HCT116 (cell line): ENCODE measurements around the gene GYG1. TPM values are rescaled to one million over a fixed set of nuclear protein-coding genes. Genes with fewer than 3 reads are reported as not detected.

Experiments used
- ATAC-seq: fragments of 200-7000 bp; cut with Tn5 transposase; 2 replicates; pipeline ENCODE4 v1.9.1; 2020; ENCODE audit warnings: mild to moderate bottlenecking, moderate library complexity
- BruUV-seq: library from RNA; stranded (reverse); fragments of 400-500 nt; replicated peaks from 2 replicates; lab custom pipeline; 2021; lab: Mats Ljungman, UMichigan
- CTCF ChIA-PET: fragments of 300-600 bp; sonication (Branson Sonifier 250); formaldehyde crosslinking; loops from one replicate; lab custom pipeline; 2021; ENCODE audit warnings: antibody characterized with exemption; lab: Charles Lee
- POLR2A ChIA-PET: fragments of 300-600, 350-600 bp; sonication (Branson Sonifier 250); formaldehyde crosslinking; loops from one replicate; lab custom pipeline; 2021; ENCODE audit warnings: antibody characterized with exemption; lab: Charles Lee
- RAD21 ChIA-PET, 2 experiments: fragments of 300-600 bp; sonication (Branson Sonifier 250); formaldehyde crosslinking; loops; one replicate each; lab custom pipeline; 2023; ENCODE audit warnings: low total read pairs in 2 of 2; ENCODE audit not compliant: uncharacterized antibody in 2 of 2, unreplicated experiment in 2 of 2, low non-redundant PET in 1 of 2; lab: Charles Lee
- DNase-seq: peaks from one replicate; pipeline ENCODE4 v3.0.0-alpha.2; 2010; ENCODE audit warnings: low read depth, low spot score
- H2AFZ ChIP-seq: fragments of 200-600 bp; shearing (Covaris generic), sonication (generic); 2 replicates; pipeline ENCODE4 v1.6.1; 2017; ENCODE audit warnings: low read depth, mixed run types, mixed read lengths, antibody characterized with exemption, low read length; ENCODE audit not compliant: poor library complexity, severe bottlenecking
- H3K27ac ChIP-seq: 2 replicates; pipeline ENCODE4 v1.5.1; 2012; ENCODE audit warnings: low read depth, low read length
- H3K27me3 ChIP-seq: fragments of 200-600 bp; sonication (generic); 2 replicates; pipeline ENCODE4 v1.6.1; 2016; ENCODE audit warnings: mixed run types, low read length, mixed read lengths; ENCODE audit not compliant: insufficient read depth
- H3K36me3 ChIP-seq, 2 experiments: fragments of 200-500 bp in 1 of 2; fragments of 200-600 bp in 1 of 2; sonication (Bioruptor generic) in 1 of 2; sonication (generic) in 1 of 2; 2 replicates each; pipeline versions ENCODE4 v1.5.1 to v1.6.1; 2014 to 2016; ENCODE audit warnings: low read length in 2 of 2, inconsistent platforms in 1 of 2, mixed read lengths in 1 of 2, mixed run types in 1 of 2; ENCODE audit not compliant: insufficient read depth in 2 of 2, control insufficient read depth in 1 of 2
- H3K4me1 ChIP-seq, 2 experiments: fragments of 200-600 bp in 1 of 2; sonication (generic) in 1 of 2; 2 replicates each; pipeline versions ENCODE4 v1.5.1 to v1.6.1; 2012 to 2017; ENCODE audit warnings: low read length in 2 of 2, inconsistent platforms in 1 of 2, mild to moderate bottlenecking in 1 of 2, mixed read lengths in 1 of 2, mixed run types in 1 of 2, moderate library complexity in 1 of 2; ENCODE audit not compliant: insufficient read depth in 2 of 2, control insufficient read depth in 1 of 2
- H3K4me2 ChIP-seq: fragments of 200-600 bp; sonication (generic); 2 replicates; pipeline ENCODE4 v1.6.1; 2017; ENCODE audit warnings: mixed run types, low read length, mixed read lengths
- H3K4me3 ChIP-seq, 2 experiments: fragments of 200-600 bp in 1 of 2; sonication (generic) in 1 of 2; replicated peaks in 1 of 2; 2 replicates each; pipeline ENCODE4 v1.5.1; 2011 to 2016; ENCODE audit warnings: low read length in 2 of 2, control low read depth in 1 of 2, low read depth in 1 of 2, mild to moderate bottlenecking in 1 of 2, mixed read lengths in 1 of 2, mixed run types in 1 of 2
- H3K79me2 ChIP-seq: fragments of 200-600 bp; sonication (generic); 2 replicates; pipeline ENCODE4 v1.6.1; 2017; ENCODE audit warnings: mild to moderate bottlenecking, mixed run types, low read length, moderate library complexity, mixed read lengths; ENCODE audit not compliant: insufficient read depth
- H3K9ac ChIP-seq: fragments of 200-600 bp; sonication (generic); 2 replicates; pipeline ENCODE4 v1.6.1; 2016; ENCODE audit warnings: low read length, mixed read lengths
- H3K9me2 ChIP-seq: fragments of 200-600 bp; sonication (generic), shearing (Covaris generic); 2 replicates; pipeline ENCODE4 v1.6.1; 2017; ENCODE audit warnings: mixed run types, mild to moderate bottlenecking, moderate library complexity; ENCODE audit not compliant: insufficient read depth
- H3K9me3 ChIP-seq, 2 experiments: fragments of 200-500 bp in 1 of 2; fragments of 200-600 bp in 1 of 2; sonication (Bioruptor generic) in 1 of 2; sonication (generic) in 1 of 2; 2 replicates each; pipeline ENCODE4 v1.6.1; 2014 to 2017; ENCODE audit warnings: low read length in 2 of 2, mixed read lengths in 2 of 2, inconsistent platforms in 1 of 2, low read depth in 1 of 2, mild to moderate bottlenecking in 1 of 2, mixed run types in 1 of 2, moderate library complexity in 1 of 2; ENCODE audit not compliant: control insufficient read depth in 1 of 2, insufficient read depth in 1 of 2
- H4K20me1 ChIP-seq: fragments of 200-600 bp; sonication (generic), shearing (Covaris generic); 2 replicates; pipeline ENCODE4 v1.6.1; 2017; ENCODE audit warnings: mixed run types, mild to moderate bottlenecking, moderate library complexity; ENCODE audit not compliant: insufficient read depth
- CEBPB ChIP-seq: IDR thresholded peaks from 2 replicates; pipeline ENCODE4 v1.6.1; 2012; ENCODE audit warnings: low read depth
- EGR1 ChIP-seq: IDR thresholded peaks from 2 replicates; pipeline ENCODE4 v1.6.1; 2012; ENCODE audit warnings: low read depth
- ELF1 ChIP-seq: IDR thresholded peaks from 2 replicates; pipeline ENCODE4 v1.6.1; 2012; ENCODE audit warnings: low read depth, borderline replicate concordance
- EZH2 ChIP-seq: fragments of 200-600 bp; sonication (generic); IDR thresholded peaks from 2 replicates; pipeline ENCODE4 v1.6.1; 2017; ENCODE audit warnings: antibody characterized with exemption, mixed run types
- EZH2phosphoT487 ChIP-seq: fragments of 200-600 bp; IDR thresholded peaks from 2 replicates; pipeline ENCODE4 v1.6.1; 2018; ENCODE audit warnings: antibody characterized with exemption, borderline replicate concordance
- FOSL1 ChIP-seq: IDR thresholded peaks from 2 replicates; pipeline ENCODE4 v1.6.1; 2012; ENCODE audit warnings: low read depth
- JUND ChIP-seq: IDR thresholded peaks from 2 replicates; pipeline ENCODE4 v1.6.1; 2012
- MAX ChIP-seq: IDR thresholded peaks from 2 replicates; pipeline ENCODE4 v1.6.1; 2012
- POLR2A ChIP-seq: IDR thresholded peaks from 2 replicates; pipeline ENCODE4 v1.7.0; 2011; ENCODE audit warnings: borderline replicate concordance; ENCODE audit not compliant: insufficient read depth, insufficient read length; ENCODE audit errors: extremely low read depth
- POLR2AphosphoS5 ChIP-seq: IDR thresholded peaks from 2 replicates; pipeline ENCODE4 v1.6.1; 2011; ENCODE audit warnings: mild to moderate bottlenecking, low read depth, low read length, moderate library complexity
- RAD21 ChIP-seq: IDR thresholded peaks from 2 replicates; pipeline ENCODE4 v1.6.1; 2012; ENCODE audit warnings: low read depth, mild to moderate bottlenecking
- REST ChIP-seq: IDR thresholded peaks from 2 replicates; pipeline ENCODE4 v1.6.1; 2012; ENCODE audit warnings: low read depth
- SIN3A ChIP-seq: IDR thresholded peaks from 2 replicates; pipeline ENCODE4 v1.6.1; 2012; ENCODE audit warnings: low read depth
- SP1 ChIP-seq: IDR thresholded peaks from 2 replicates; pipeline ENCODE4 v1.6.1; 2012; ENCODE audit warnings: low read depth
- TCF7L2 ChIP-seq: IDR thresholded peaks from 2 replicates; pipeline ENCODE4 v1.7.0; 2011; ENCODE audit warnings: borderline replicate concordance, inconsistent platforms; ENCODE audit not compliant: insufficient read depth, insufficient read length; ENCODE audit errors: extremely low read depth
- YY1 ChIP-seq: IDR thresholded peaks from 2 replicates; pipeline ENCODE4 v1.6.1; 2011; ENCODE audit warnings: low read length, low read depth, moderate library complexity, mild to moderate bottlenecking; ENCODE audit not compliant: insufficient replicate concordance; ENCODE audit errors: extremely low read depth
- ZBTB33 ChIP-seq: IDR thresholded peaks from 2 replicates; pipeline ENCODE4 v1.6.1; 2011; ENCODE audit warnings: mild to moderate bottlenecking, low read length, moderate library complexity; ENCODE audit not compliant: insufficient replicate concordance; ENCODE audit errors: extremely low read depth
- ZFX ChIP-seq: fragments of 450-650 bp; IDR thresholded peaks from 2 replicates; pipeline ENCODE4 v1.6.1; 2017
- intact Hi-C: fragments of 100-400 bp; cut with micrococcal nuclease; formaldehyde crosslinking; loops from 2 replicates; pipeline ENCODE4 v1.10.0; 2022
- total RNA-seq: library from RNA; stranded (reverse); gene quantifications from one replicate; pipeline ENCODE4 v1.2.1, GENCODE V29; 2021; ENCODE audit not compliant: unreplicated experiment
- TF ChIP-seq, protein P1 (sequence below), 3 experiments: fragments of 200-600 bp in 1 of 3; sonication (generic) in 1 of 3; IDR thresholded peaks in 2 of 3; conservative IDR thresholded peaks in 1 of 3; 2 replicates each; pipeline ENCODE4 v1.5.1; 2012 to 2017; ENCODE audit warnings: low read depth in 2 of 3, low read length in 2 of 3, antibody characterized with exemption in 1 of 3, borderline replicate concordance in 1 of 3, control low read depth in 1 of 3, mild to moderate bottlenecking in 1 of 3, mixed read lengths in 1 of 3, mixed run types in 1 of 3, moderate library complexity in 1 of 3; ENCODE audit not compliant: insufficient read depth in 1 of 3
- TF ChIP-seq, protein P2 (sequence below): IDR thresholded peaks from 2 replicates; pipeline ENCODE4 v1.6.1; 2012

The GYG1 gene
- total RNA-seq, 1 experiment from 2014 or later, result 28.9 TPM

- DNase-seq (no peak), ATAC-seq (no peak)
- RAD21 ChIA-PET, result no interaction called here
- H3K4me3 ChIP-seq, result no peak overlapping the region
- no peaks in the 10 kb centered on the region for H3K79me2 ChIP-seq
- H3K9ac ChIP-seq, result no peak overlapping the region
- no peaks in the 10 kb centered on the region for H3K36me3 ChIP-seq
- no peaks in the 10 kb centered on the region for H3K9me2 ChIP-seq
- H3K9me3 ChIP-seq, result no peaks in the 10 kb centered on the region
- POLR2A ChIA-PET, result no interaction called here
- TF ChIP-seq, protein P1, sequence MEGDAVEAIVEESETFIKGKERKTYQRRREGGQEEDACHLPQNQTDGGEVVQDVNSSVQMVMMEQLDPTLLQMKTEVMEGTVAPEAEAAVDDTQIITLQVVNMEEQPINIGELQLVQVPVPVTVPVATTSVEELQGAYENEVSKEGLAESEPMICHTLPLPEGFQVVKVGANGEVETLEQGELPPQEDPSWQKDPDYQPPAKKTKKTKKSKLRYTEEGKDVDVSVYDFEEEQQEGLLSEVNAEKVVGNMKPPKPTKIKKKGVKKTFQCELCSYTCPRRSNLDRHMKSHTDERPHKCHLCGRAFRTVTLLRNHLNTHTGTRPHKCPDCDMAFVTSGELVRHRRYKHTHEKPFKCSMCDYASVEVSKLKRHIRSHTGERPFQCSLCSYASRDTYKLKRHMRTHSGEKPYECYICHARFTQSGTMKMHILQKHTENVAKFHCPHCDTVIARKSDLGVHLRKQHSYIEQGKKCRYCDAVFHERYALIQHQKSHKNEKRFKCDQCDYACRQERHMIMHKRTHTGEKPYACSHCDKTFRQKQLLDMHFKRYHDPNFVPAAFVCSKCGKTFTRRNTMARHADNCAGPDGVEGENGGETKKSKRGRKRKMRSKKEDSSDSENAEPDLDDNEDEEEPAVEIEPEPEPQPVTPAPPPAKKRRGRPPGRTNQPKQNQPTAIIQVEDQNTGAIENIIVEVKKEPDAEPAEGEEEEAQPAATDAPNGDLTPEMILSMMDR (IDR thresholded peaks at IDR 0.05 in 2 of 3, conservative IDR thresholded peaks at IDR 0.05 in 1 of 3; ENCODE audit: borderline replicate concordance in 1 of 3, insufficient read depth in 1 of 3, low read depth in 2 of 3, low read length in 2 of 3), result no peak
- TF ChIP-seq SIN3A, result no peak
- TF ChIP-seq FOSL1, result no peak
- TF ChIP-seq POLR2A, result no peak
- no peak for TF ChIP-seq EZH2phosphoT487
- TF ChIP-seq TCF7L2, result no peak
- no peak for TF ChIP-seq SP1
- no peak for TF ChIP-seq YY1
- no peak for TF ChIP-seq POLR2AphosphoS5
- TF ChIP-seq ELF1, result no peak
- TF ChIP-seq JUND, result no peak
- no peak for TF ChIP-seq MAX
- TF ChIP-seq EZH2, result no peak
- TF ChIP-seq, protein P2, sequence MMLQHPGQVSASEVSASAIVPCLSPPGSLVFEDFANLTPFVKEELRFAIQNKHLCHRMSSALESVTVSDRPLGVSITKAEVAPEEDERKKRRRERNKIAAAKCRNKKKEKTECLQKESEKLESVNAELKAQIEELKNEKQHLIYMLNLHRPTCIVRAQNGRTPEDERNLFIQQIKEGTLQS, result no peak
- TF ChIP-seq EGR1, result no peak
- no peak for TF ChIP-seq ZBTB33
- TF ChIP-seq CEBPB, result no peak
- no peak for TF ChIP-seq RAD21
- no peak for TF ChIP-seq ZFX
- no peak for TF ChIP-seq REST
- TF ChIP-seq, all 23 proteins: peak for 0
- Histone ChIP-seq H2AFZ (no peak overlapping the region), H3K27ac (no peak overlapping the region), H3K27me3 (no peaks in the 10 kb centered on the region), H3K4me1 (peaks cover 0 to 12% of the 10 kb centered on the region in 2 experiments; a peak in 2 of 4 replicates), H3K4me2 (no peak overlapping the region), H4K20me1 (no peaks in the 10 kb centered on the region)
- intact Hi-C loops, result loop anchor here (5.0 kb wide), 1 partner anchor 524 kb away; no protein-coding TSS in a partner anchor
- BruUV-seq, result no TSS peak
- CTCF ChIA-PET, result no interaction called here
Observed at GRCh38 chr3:148958696-148959095, 32.6 kb upstream of the GYG1 start.
